GM19438 (cell line): ENCODE measurements around the gene CRY2.

Experiments used
- ATAC-seq: cut with Tn5 transposase; IDR thresholded peaks from one replicate; pipeline ENCODE4 v1.9.1; 2021; ENCODE audit warnings: low read depth; ENCODE audit not compliant: unreplicated experiment

Gene CRY2

DNA sequence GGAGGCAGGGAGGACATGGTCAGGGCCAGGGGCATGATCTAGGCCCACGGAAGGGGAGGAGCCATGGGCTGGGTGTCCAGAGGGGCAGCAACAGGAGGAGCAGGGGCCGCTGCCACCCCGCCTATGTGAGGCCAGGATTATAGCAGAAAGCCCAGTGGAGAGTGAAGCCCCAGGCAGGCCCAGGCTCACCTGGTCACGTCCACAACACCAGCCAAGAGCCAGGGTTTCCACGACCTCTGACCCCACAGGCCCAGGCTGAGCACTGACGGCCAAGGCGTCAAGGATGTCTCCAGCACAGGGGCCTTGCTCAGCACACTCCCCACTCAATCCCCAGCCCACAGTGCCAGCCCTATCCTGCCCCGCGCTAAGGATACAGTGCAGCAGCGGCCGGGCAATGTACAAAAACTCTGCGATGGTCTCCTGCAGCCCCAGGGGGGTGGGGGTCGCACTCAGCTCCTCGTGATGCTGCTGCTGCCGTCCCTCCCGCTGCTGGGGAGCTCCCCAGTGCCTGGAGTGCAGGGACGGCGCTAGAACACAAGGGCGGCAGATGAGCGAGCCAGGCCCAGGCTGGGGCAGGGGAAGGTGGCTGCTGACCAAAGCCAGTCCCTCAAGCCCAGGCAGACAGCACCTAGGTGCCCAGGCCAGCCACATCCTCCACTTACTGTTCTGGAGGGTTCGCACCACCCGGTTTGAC lies 66.8 kb downstream of the CRY2 start:
- no peak for ATAC-seq

GRCh38 chr11:45915446-45915845 lies 68.2 kb downstream of the CRY2 start:
- no peak for ATAC-seq

- ATAC-seq: no peak
Measured at GRCh38 chr11:45917286-45917622, 70.0 kb downstream of the CRY2 start.

- peak; percentile 79 for ATAC-seq
Measured at GRCh38 chr11:45917623-45918330, 70.5 kb downstream of the CRY2 start, which contains the start of gene PEX16. Gene PEX16, minus strand, starts transcription at chr11:45917877. Its CDS starts 66 bp downstream, at chr11:45917811.

- ATAC-seq: peak; percentile 48
Measured at GRCh38 chr11:45918331-45918941, 71.2 kb downstream of the CRY2 start.

- ATAC-seq: no peak
Measured at GRCh38 chr11:45918962-45919675, 71.8 kb downstream of the CRY2 start.

DNA sequence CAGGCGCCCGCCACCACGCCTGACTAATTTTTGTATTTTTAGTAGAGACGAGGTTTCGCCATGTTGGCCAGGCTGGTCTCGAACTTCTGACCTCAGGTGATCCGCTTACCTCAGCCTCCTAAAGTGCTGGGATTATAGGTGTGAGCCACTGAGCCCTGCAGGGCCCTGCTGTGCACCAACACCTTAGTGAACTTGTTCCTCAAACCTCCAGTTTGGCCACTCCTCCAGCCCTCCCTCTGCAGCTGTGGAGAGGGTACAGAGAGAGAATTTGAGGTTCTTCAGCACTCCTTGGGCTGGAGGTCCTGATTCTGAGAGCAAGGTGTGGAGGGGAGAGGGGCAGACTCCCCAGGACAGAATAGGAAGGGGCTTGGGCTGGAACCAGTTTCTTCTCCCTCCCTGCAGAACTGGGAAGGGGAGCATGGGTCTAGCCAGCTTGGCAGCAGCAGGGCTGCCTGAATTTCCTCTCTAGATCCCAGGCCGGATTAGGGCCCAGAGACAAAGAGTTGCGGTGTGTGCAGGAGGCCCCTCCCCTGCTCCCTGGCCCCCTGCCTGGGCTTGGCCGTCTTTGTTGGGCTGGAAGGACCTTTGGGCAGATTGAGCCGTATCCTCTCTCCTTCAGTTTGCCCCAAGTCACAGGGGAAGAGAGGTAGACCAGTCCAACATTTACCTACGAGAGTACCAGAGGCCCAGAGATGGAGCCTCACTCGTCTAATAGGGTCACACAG lies 72.7 kb downstream of the CRY2 start:
- no peak for ATAC-seq

GRCh38 chr11:45920531-45921477 lies 73.5 kb downstream of the CRY2 start:
- ATAC-seq: no peak

GRCh38 chr11:45921561-45922424 lies 74.5 kb downstream of the CRY2 start:
- no peak for ATAC-seq

- no peak for ATAC-seq
Measured at GRCh38 chr11:45922425-45923082, 75.3 kb downstream of the CRY2 start, which contains the start of gene LARGE2. Gene LARGE2, plus strand, starts transcription at chr11:45922656. Its CDS starts 227 bp downstream, at chr11:45922883.

DNA sequence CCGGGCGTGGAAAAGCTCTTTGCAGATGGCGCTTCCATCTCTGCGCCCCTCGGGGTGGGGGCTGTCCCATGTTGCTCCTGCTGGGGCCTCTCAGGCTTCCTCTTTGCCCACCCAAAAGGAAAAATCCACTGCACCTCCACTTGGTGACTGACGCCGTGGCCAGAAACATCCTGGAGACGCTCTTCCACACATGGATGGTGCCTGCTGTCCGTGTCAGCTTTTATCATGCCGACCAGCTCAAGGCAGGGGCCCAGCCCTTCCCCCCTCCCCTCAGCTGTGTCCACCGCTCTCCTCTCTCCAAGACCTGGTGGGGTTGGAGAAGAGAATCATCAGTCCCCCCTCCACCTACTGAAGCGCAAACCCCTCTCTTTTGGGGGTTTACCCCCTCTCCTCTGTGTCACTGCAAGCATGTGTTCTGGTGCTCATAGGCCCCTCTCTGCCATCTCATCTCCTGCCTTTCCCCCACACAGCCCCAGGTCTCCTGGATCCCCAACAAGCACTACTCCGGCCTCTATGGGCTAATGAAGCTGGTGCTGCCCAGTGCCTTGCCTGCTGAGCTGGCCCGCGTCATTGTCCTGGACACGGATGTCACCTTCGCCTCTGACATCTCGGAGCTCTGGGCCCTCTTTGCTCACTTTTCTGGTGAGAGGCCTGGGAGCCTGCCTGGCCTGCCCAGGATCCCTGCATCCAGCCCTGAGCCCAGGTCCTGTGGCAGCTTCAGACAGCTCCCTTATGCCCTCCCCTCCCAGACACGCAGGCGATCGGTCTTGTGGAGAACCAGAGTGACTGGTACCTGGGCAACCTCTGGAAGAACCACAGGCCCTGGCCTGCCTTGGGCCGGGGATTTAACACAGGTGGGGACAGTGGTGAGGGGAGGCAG lies 77.0 kb downstream of the CRY2 start:
- ATAC-seq: no peak

DNA sequence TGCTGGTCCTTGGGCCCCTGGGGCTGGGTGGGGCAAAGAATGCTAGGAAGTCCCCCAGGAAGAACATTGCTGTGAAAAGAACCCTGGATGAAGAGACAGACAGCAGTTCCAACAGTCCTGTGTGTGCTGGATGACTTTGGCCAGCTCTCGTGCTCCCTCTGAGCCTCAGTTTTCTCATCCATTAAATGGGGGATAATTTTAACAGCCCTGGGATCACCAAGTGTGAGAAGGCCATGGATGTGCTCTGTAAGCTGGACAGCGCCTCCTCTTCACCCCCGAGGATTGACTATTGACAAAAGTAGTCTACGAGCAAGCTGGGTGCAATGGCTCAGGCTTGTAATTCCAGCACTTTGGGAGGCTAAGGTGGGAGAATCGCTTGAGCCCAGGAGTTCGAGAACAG lies 77.7 kb downstream of the CRY2 start:
- no peak for ATAC-seq

DNA sequence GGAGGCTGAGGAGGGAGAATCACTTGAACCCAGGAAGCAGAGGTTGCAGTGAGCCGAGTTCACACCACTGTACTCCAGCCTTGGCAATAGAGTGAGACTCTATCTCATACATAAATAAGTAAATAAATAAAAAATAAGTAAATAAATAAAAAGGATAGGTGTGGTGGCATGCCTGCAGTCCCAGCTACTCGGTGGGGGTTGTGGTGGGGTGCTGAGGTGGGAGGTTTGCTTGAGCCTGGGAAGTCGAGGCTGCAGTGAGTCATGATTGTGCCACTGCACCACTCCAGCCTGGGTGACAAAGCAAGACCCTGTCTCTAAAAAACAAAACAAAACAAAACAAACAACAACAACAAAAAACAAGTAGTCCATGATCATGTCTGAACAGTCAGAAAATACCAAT lies 78.3 kb downstream of the CRY2 start:
- no peak for ATAC-seq

- ATAC-seq: no peak
Measured at GRCh38 chr11:45926001-45926401, 78.7 kb downstream of the CRY2 start.

DNA sequence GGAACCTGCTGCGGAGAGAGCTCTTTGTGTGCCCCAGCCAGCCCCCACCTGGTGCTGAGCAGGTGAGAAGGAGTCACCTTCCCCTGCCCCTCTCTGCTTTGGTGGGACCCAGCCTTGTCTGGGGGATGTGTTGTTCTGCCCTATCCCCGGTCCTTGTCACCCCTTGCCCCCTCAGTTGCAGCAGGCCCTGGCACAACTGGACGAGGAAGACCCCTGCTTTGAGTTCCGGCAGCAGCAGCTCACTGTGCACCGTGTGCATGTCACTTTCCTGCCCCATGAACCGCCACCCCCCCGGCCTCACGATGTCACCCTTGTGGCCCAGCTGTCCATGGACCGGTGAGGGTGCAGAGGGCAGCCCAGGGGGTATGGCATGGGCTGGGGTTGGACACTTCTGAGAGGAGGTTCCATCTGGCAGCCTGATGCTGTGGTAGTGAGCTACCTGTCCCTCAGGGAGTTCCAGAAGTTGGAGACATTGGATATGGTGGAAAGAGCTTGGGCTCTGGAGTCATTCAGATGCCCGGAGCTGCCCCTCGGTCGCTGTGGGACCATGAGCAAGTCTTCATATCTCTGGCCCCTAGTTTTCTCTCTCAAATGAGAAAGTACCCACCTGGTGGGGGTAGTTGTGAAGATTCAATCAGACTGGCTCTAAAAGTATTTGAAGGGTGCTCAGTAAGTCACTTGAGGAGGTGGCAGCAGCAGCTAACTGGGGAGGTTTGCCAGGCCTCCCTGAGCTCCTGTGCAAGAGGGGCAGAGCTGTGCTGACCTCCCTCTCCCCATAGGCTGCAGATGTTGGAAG lies 79.5 kb downstream of the CRY2 start:
- ATAC-seq: no peak

GRCh38 chr11:45927332-45927683 lies 80.0 kb downstream of the CRY2 start:
- ATAC-seq: no peak
